Caco-2 (cell line): ENCODE data around the gene TRAF2. TPM values are rescaled to one million over a fixed set of nuclear protein-coding genes. Genes with fewer than 3 reads are reported as not detected.

Experiments
- BruUV-seq: library from RNA; stranded (reverse); fragments of 400-500 nt; replicated peaks from 2 replicates; lab custom pipeline; 2021; lab: Mats Ljungman, UMichigan
- CTCF ChIA-PET: fragments of 300-600 bp; sonication (Branson Sonifier 250); formaldehyde crosslinking; loops from one replicate; lab custom pipeline; 2022; ENCODE audit warnings: antibody characterized with exemption; lab: Charles Lee
- POLR2A ChIA-PET: fragments of 300-600 bp; sonication (Branson Sonifier 250); formaldehyde crosslinking; loops from one replicate; lab custom pipeline; 2022; ENCODE audit warnings: antibody characterized with exemption; lab: Charles Lee
- DNase-seq, 2 experiments: peaks; one replicate each; pipeline versions ENCODE4 v3.0.0 to v3.0.0-alpha.2; 2020 to 2022
- H3K27me3 ChIP-seq: replicated peaks from 2 replicates; pipeline ENCODE4 v1.6.0; 2011; ENCODE audit warnings: low read length; ENCODE audit not compliant: control insufficient read depth, insufficient read depth
- H3K36me3 ChIP-seq: 2 replicates; pipeline ENCODE4 v1.5.1; 2011; ENCODE audit warnings: low read length; ENCODE audit not compliant: control insufficient read depth, insufficient read depth
- H3K4me1 ChIP-seq: fragments of 250-450 bp; sonication (Bioruptor Pico); 2 replicates; pipeline ENCODE4 v1.5.1; 2020; ENCODE audit warnings: mild to moderate bottlenecking
- H3K4me3 ChIP-seq: 2 replicates; pipeline ENCODE4 v1.5.1; 2011; ENCODE audit warnings: low read depth, mild to moderate bottlenecking, control low read depth, low read length
- H3K9me3 ChIP-seq: fragments of 250-450 bp; sonication (Bioruptor Pico); 2 replicates; pipeline ENCODE4 v1.5.1; 2020; ENCODE audit warnings: mild to moderate bottlenecking, moderate library complexity
- H3K27ac Mint-ChIP-seq: one replicate; pipeline ENCODE4 v1.8.0; 2022; ENCODE audit warnings: mixed read lengths; ENCODE audit not compliant: unreplicated experiment
- H3K27me3 Mint-ChIP-seq: one replicate; pipeline ENCODE4 v1.8.0; 2022; ENCODE audit warnings: mixed read lengths; ENCODE audit not compliant: insufficient read depth, unreplicated experiment
- H3K36me3 Mint-ChIP-seq: one replicate; pipeline ENCODE4 v1.8.0; 2022; ENCODE audit warnings: mild to moderate bottlenecking, mixed read lengths; ENCODE audit not compliant: insufficient read depth, unreplicated experiment
- H3K4me1 Mint-ChIP-seq: one replicate; pipeline ENCODE4 v1.8.0; 2022; ENCODE audit warnings: low read depth, mixed read lengths; ENCODE audit not compliant: unreplicated experiment
- H3K4me3 Mint-ChIP-seq: one replicate; pipeline ENCODE4 v1.8.0; 2022; ENCODE audit warnings: mild to moderate bottlenecking, moderate library complexity, mixed read lengths; ENCODE audit not compliant: unreplicated experiment
- H3K9me3 Mint-ChIP-seq: one replicate; pipeline ENCODE4 v1.8.0; 2022; ENCODE audit warnings: mixed read lengths; ENCODE audit not compliant: unreplicated experiment
- intact Hi-C: fragments of 100-400 bp; cut with micrococcal nuclease; formaldehyde crosslinking; loops from one replicate; pipeline ENCODE4 v1.10.0; 2022; ENCODE audit not compliant: unreplicated experiment
- total RNA-seq: library from RNA; stranded (reverse); gene quantifications from 2 replicates; pipeline ENCODE4 v1.2.3, GENCODE V29; 2022
- TF ChIP-seq, protein P1 (sequence below), 2 experiments: fragments of 200-600 bp in 1 of 2; IDR thresholded peaks; 1 replicate in 1 of 2; 2 replicates in 1 of 2; pipeline versions ENCODE4 v1.5.1 to v1.8.0; 2011 to 2022; ENCODE audit warnings: antibody characterized with exemption in 1 of 2, control low read depth in 1 of 2, inconsistent platforms in 1 of 2, low read depth in 1 of 2, low read length in 1 of 2, mild to moderate bottlenecking in 1 of 2, moderate library complexity in 1 of 2; ENCODE audit not compliant: insufficient read depth in 1 of 2, severe bottlenecking in 1 of 2, unreplicated experiment in 1 of 2

TRAF2 gene
- total RNA-seq, 1 experiment from 2014 or later: 41.7 TPM

DNA sequence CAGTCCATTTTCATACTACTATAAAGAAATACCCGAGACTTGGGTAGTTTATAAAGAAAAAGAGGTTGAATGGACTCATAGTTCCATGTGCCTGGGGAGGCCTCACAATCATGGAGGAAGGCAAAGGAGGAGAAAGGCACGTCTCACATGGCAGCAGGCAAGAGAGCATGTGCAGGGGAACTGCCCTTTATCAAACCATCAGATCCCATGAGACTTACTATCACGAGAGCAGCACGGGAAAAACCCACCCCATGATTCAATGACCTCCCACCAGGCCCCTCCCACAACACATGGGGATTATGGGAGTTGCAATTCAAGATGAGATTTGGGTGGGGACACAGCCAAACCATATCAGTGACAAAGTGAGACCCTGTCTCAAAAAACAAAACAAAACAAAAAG lies 19.9 kb downstream of the TRAF2 start:
- peaks cover 8% of the 10 kb centered on the region for H3K4me1 Mint-ChIP-seq
- Histone ChIP-seq H3K4me3 (no peak overlapping the region), H3K27me3 (no peaks in the 10 kb centered on the region), H3K4me1 (peaks cover 11% of the 10 kb centered on the region), H3K36me3 (peaks cover 1% of the 10 kb centered on the region; the same call in 1 of the 2 replicates), H3K9me3 (no peaks in the 10 kb centered on the region)
- H3K36me3 Mint-ChIP-seq: peaks cover 85% of the 10 kb centered on the region
- no peaks in the 10 kb centered on the region for H3K9me3 Mint-ChIP-seq
- CTCF ChIA-PET: no interaction called here
- intact Hi-C loops: no loop called here
- POLR2A ChIA-PET: no interaction called here
- H3K27ac Mint-ChIP-seq: peak overlapping the region; percentile 34
- DNase-seq: no peak
- no peaks in the 10 kb centered on the region for H3K27me3 Mint-ChIP-seq
- no peak overlapping the region for H3K4me3 Mint-ChIP-seq
- BruUV-seq: no TSS peak
- TF ChIP-seq, protein P1, sequence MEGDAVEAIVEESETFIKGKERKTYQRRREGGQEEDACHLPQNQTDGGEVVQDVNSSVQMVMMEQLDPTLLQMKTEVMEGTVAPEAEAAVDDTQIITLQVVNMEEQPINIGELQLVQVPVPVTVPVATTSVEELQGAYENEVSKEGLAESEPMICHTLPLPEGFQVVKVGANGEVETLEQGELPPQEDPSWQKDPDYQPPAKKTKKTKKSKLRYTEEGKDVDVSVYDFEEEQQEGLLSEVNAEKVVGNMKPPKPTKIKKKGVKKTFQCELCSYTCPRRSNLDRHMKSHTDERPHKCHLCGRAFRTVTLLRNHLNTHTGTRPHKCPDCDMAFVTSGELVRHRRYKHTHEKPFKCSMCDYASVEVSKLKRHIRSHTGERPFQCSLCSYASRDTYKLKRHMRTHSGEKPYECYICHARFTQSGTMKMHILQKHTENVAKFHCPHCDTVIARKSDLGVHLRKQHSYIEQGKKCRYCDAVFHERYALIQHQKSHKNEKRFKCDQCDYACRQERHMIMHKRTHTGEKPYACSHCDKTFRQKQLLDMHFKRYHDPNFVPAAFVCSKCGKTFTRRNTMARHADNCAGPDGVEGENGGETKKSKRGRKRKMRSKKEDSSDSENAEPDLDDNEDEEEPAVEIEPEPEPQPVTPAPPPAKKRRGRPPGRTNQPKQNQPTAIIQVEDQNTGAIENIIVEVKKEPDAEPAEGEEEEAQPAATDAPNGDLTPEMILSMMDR (IDR thresholded peaks at IDR 0.05; ENCODE audit: insufficient read depth in 1 of 2, low read depth in 1 of 2, low read length in 1 of 2, severe bottlenecking in 1 of 2, unreplicated experiment in 1 of 2): no peak

DNA sequence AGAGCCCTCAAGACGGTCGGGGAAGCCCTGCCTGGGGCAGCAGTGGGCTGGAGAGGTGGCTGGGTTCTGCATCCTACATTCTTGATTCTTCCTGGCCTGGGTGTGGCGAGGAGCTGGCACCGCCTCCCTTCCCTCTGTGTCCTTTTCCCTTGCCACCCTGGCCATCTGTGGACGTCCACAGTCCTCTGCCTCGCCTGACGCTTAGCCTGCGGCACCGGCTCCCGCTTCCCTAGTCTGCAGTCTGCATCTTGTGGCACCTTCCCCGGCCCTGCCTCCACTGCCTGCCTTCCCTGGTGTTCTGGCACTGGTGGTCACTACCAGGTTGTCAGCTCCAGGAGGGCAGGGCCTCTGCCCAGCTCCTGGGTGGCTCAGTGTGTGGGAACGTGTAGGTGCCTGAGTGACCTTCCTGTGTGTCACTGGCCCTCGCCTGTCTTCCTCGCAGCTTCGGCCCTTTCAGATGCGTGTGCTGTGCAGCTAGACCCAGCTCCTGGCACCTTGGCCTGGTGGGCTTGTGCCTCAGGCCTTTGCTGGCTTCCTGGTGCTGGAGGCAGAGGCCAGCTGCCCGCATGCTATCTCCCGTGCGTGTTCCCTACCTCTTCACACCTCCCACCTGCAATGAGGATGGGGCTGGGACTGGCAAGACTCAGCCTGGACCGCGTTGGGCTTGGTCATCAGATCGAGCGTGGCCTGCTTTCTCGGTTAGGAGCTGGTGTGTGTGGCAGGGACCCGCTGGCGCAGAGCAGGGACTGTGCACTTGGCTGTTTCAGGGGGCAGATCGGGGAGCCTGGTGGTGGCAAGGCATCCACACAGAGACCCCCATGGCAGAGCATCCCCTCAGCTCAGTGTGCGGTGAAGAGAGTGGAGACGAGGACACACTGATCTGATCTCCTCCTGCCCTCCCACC lies 20.9 kb downstream of the TRAF2 start:
- Mint-ChIP-seq H3K9me3 (no peaks in the 10 kb centered on the region), H3K36me3 (peaks cover 83% of the 10 kb centered on the region), H3K27ac (peak overlapping the region; percentile 34), H3K4me1 (no peaks in the 10 kb centered on the region), H3K4me3 (no peak overlapping the region), H3K27me3 (no peaks in the 10 kb centered on the region)
- ChIA-PET POLR2A (interaction anchor here (0.6 kb wide), 1 partner anchor 10 kb away, joined by 3 read pairs; no protein-coding TSS in a partner anchor), CTCF (interaction anchor here (0.6 to 0.8 kb wide), 2 partner anchors 33 to 65 kb away, joined by 3 to 4 read pairs; partner anchors contain the start of gene AJM1)
- H3K4me1 ChIP-seq: peaks cover 1% of the 10 kb centered on the region; the same call in 1 of the 2 replicates
- peaks cover 1% of the 10 kb centered on the region; the same call in 1 of the 2 replicates for H3K36me3 ChIP-seq
- intact Hi-C loops: no loop called here
- H3K9me3 ChIP-seq: no peaks in the 10 kb centered on the region
- BruUV-seq: no TSS peak
- no peak for DNase-seq
- no peak overlapping the region for H3K4me3 ChIP-seq
- TF ChIP-seq, protein P1 (IDR thresholded peaks at IDR 0.05; ENCODE audit: insufficient read depth in 1 of 2, low read depth in 1 of 2, low read length in 1 of 2, severe bottlenecking in 1 of 2, unreplicated experiment in 1 of 2): no peak
- no peaks in the 10 kb centered on the region for H3K27me3 ChIP-seq

DNA sequence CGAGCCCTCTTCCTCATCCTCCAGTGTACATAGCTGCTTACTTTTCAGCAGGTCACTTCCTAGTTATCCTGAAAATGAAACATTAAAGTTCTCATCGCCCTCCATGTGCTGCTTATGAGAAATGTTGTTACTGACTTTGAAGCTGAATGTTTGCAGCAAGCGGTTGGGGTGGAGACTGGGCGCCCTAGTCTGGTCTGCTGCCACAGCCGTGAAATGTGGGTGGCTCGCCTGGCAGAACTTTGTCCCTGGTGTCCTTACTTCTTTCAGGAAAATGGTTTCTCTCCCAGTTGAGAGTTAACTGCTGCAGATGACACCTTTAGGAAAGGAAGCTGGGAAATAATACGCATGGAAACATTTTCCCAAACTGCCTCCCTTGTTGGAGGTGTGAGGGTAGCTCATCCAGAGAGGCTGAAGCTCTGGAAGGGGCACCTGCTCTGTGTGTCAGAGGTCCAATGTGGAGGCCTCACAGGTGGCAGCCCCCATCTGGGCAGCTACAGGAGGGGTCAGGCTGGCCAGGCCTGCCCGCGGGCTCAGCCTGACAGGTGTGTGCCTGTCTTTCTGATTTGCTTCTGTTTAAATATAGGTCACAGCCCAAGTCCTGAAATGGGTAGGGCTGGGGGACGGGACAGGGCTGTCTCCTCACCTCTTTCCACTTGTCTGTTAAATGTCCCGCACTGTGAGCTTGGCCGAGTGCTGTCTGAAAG lies 24.0 kb downstream of the TRAF2 start:
- no peaks in the 10 kb centered on the region for H3K27me3 ChIP-seq
- peaks cover 1% of the 10 kb centered on the region; the same call in 1 of the 2 replicates for H3K36me3 ChIP-seq
- H3K27ac Mint-ChIP-seq: no peak overlapping the region
- intact Hi-C loops: no loop called here
- CTCF ChIA-PET: no interaction called here
- POLR2A ChIA-PET: no interaction called here
- no peaks in the 10 kb centered on the region for H3K4me1 ChIP-seq
- no peaks in the 10 kb centered on the region for H3K9me3 Mint-ChIP-seq
- H3K4me3 Mint-ChIP-seq: no peak overlapping the region
- TF ChIP-seq, protein P1 (IDR thresholded peaks at IDR 0.05; ENCODE audit: insufficient read depth in 1 of 2, low read depth in 1 of 2, low read length in 1 of 2, severe bottlenecking in 1 of 2, unreplicated experiment in 1 of 2): no peak
- H3K27me3 Mint-ChIP-seq: no peaks in the 10 kb centered on the region
- H3K36me3 Mint-ChIP-seq: peaks cover 83% of the 10 kb centered on the region
- no peaks in the 10 kb centered on the region for H3K9me3 ChIP-seq
- no TSS peak for BruUV-seq
- no peak overlapping the region for H3K4me3 ChIP-seq
- DNase-seq: no peak
- H3K4me1 Mint-ChIP-seq: no peaks in the 10 kb centered on the region
